H1 (cell line): ENCODE measurements around the gene GALNT17. TPM values are rescaled to one million over a fixed set of nuclear protein-coding genes. Genes with fewer than 3 reads are reported as not detected.
A peak's percentile ranks its signal among the peaks of the same experiment; 100 is the strongest.

ENCODE experiments used
- CTCF ChIA-PET: fragments of 300-600 bp; sonication (Branson Sonifier 250); formaldehyde crosslinking; loops from one replicate; lab custom pipeline; 2021; ENCODE audit not compliant: partially characterized antibody; lab: Charles Lee
- POLR2A ChIA-PET: fragments of 300-600 bp; sonication (Branson Sonifier 250); formaldehyde crosslinking; loops from one replicate; lab custom pipeline; 2021; ENCODE audit warnings: inconsistent platforms; ENCODE audit not compliant: partially characterized antibody; lab: Charles Lee
- DNase-seq, 2 experiments: peaks; one replicate each; pipeline versions ENCODE4 v3.0.0 to v3.0.0-alpha.2; 2010 to 2022; ENCODE audit warnings: low spot score in 2 of 2, low read depth in 1 of 2, mixed read lengths in 1 of 2
- FAIRE-seq: peaks from 2 replicates; lab custom pipeline; 2011; peaks lifted over from hg19 to GRCh38; lab: Jason Lieb, UNC
- H2AFZ ChIP-seq: 2 replicates; pipeline ENCODE4 v1.8.1; 2012; ENCODE audit warnings: low read length, inconsistent platforms
- H2AK5ac ChIP-seq: 2 replicates; pipeline ENCODE4 v1.6.1; 2013; ENCODE audit warnings: low read depth, low read length
- H2BK120ac ChIP-seq: replicated peaks from 2 replicates; pipeline ENCODE3; 2013; ENCODE audit warnings: low read depth, low read length, inconsistent platforms
- H2BK12ac ChIP-seq: 2 replicates; pipeline ENCODE4 v1.6.1; 2013; ENCODE audit warnings: low read depth, low read length
- H2BK15ac ChIP-seq: 2 replicates; pipeline ENCODE4 v1.6.1; 2013; ENCODE audit warnings: low read length
- H2BK20ac ChIP-seq: 2 replicates; pipeline ENCODE4 v1.6.1; 2013; ENCODE audit warnings: low read length
- H2BK5ac ChIP-seq: 2 replicates; pipeline ENCODE4 v1.6.1; 2013; ENCODE audit warnings: low read depth, low read length
- H3K14ac ChIP-seq: 2 replicates; pipeline ENCODE4 v1.6.1; 2013; ENCODE audit warnings: inconsistent platforms; ENCODE audit not compliant: insufficient read length
- H3K18ac ChIP-seq: 2 replicates; pipeline ENCODE4 v1.6.1; 2013; ENCODE audit warnings: low read length; ENCODE audit errors: extremely low read depth
- H3K23ac ChIP-seq: 2 replicates; pipeline ENCODE4 v1.6.1; 2013; ENCODE audit warnings: inconsistent platforms; ENCODE audit not compliant: insufficient read length
- H3K23me2 ChIP-seq: 2 replicates; pipeline ENCODE4 v1.6.1; 2013; ENCODE audit warnings: low read depth, low read length
- H3K27ac ChIP-seq: 2 replicates; pipeline ENCODE4 v1.6.1; 2011; ENCODE audit warnings: low read depth, low read length, inconsistent platforms
- H3K27me3 ChIP-seq, 4 experiments: replicated peaks in 1 of 4; 1 replicate in 1 of 4; 2 replicates in 3 of 4; pipeline versions ENCODE4 v1.6.1 to v1.8.1; 2011 to 2013; ENCODE audit warnings: low read length in 3 of 4, mild to moderate bottlenecking in 3 of 4, inconsistent platforms in 2 of 4, mixed read lengths in 2 of 4, moderate library complexity in 1 of 4; ENCODE audit not compliant: control insufficient read depth in 3 of 4, insufficient read depth in 3 of 4; ENCODE audit errors: extremely low read depth in 1 of 4
- H3K36me3 ChIP-seq, 4 experiments: 2 replicates each; pipeline versions ENCODE4 v1.6.1 to v1.8.1; 2011 to 2013; ENCODE audit warnings: mild to moderate bottlenecking in 4 of 4, low read length in 3 of 4, moderate library complexity in 2 of 4, control low read depth in 1 of 4, inconsistent platforms in 1 of 4; ENCODE audit not compliant: insufficient read depth in 4 of 4, control insufficient read depth in 2 of 4
- H3K4ac ChIP-seq: replicated peaks from 2 replicates; pipeline ENCODE3; 2013; ENCODE audit warnings: low read length, low read depth, mixed read lengths, inconsistent platforms; ENCODE audit not compliant: insufficient read length
- H3K4me1 ChIP-seq, 4 experiments: replicated peaks in 1 of 4; 1 replicate in 1 of 4; 2 replicates in 3 of 4; pipeline versions ENCODE4 v1.6.1 to v1.8.1; 2011 to 2013; ENCODE audit warnings: low read length in 3 of 4, inconsistent platforms in 2 of 4, mixed read lengths in 1 of 4; ENCODE audit not compliant: insufficient read depth in 4 of 4, control insufficient read depth in 3 of 4
- H3K4me2 ChIP-seq, 2 experiments: 2 replicates each; pipeline versions ENCODE4 v1.6.1 to v1.8.1; 2011 to 2013; ENCODE audit warnings: low read depth in 2 of 2, low read length in 2 of 2, control low read depth in 1 of 2, inconsistent platforms in 1 of 2, mild to moderate bottlenecking in 1 of 2; ENCODE audit not compliant: insufficient read depth in 1 of 2
- H3K4me3 ChIP-seq, 4 experiments: fragments of 200-600, 300-600 bp in 1 of 4; sonication (generic), shearing (Covaris generic), sonication (Bioruptor Twin) in 1 of 4; 2 replicates each; pipeline versions ENCODE4 v1.5.1 to v1.8.1; 2011 to 2016; ENCODE audit warnings: low read length in 4 of 4, low read depth in 3 of 4, control low read depth in 2 of 4, inconsistent platforms in 2 of 4, mild to moderate bottlenecking in 2 of 4, mixed read lengths in 1 of 4, moderate library complexity in 1 of 4; ENCODE audit not compliant: insufficient read depth in 2 of 4; ENCODE audit errors: extremely low read depth in 1 of 4
- H3K56ac ChIP-seq: replicated peaks from 2 replicates; pipeline ENCODE3; 2013; ENCODE audit warnings: low read depth, mild to moderate bottlenecking, mixed read lengths, low read length, inconsistent platforms; ENCODE audit not compliant: insufficient read length
- H3K79me1 ChIP-seq: 2 replicates; pipeline ENCODE4 v1.6.1; 2013; ENCODE audit warnings: low read depth, low read length, control low read depth
- H3K79me2 ChIP-seq, 2 experiments: 2 replicates each; pipeline versions ENCODE4 v1.6.1 to v1.8.1; 2012 to 2013; ENCODE audit warnings: low read length in 2 of 2, mild to moderate bottlenecking in 2 of 2, inconsistent platforms in 1 of 2; ENCODE audit not compliant: insufficient read depth in 2 of 2, control insufficient read depth in 1 of 2
- H3K9ac ChIP-seq, 4 experiments: replicated peaks in 1 of 4; 1 replicate in 1 of 4; 2 replicates in 3 of 4; pipeline versions ENCODE4 v1.6.1 to v1.8.1; 2011 to 2013; ENCODE audit warnings: low read depth in 3 of 4, low read length in 3 of 4, control low read depth in 2 of 4, mild to moderate bottlenecking in 2 of 4, moderate library complexity in 2 of 4, inconsistent platforms in 1 of 4; ENCODE audit errors: extremely low read depth in 1 of 4
- H3K9me3 ChIP-seq, 2 experiments: 2 replicates each; pipeline versions ENCODE4 v1.6.1 to v1.8.1; 2012 to 2013; ENCODE audit warnings: mild to moderate bottlenecking in 2 of 2, moderate library complexity in 2 of 2, control low read depth in 1 of 2, inconsistent platforms in 1 of 2, low read depth in 1 of 2, low read length in 1 of 2, mixed read lengths in 1 of 2; ENCODE audit not compliant: insufficient read depth in 2 of 2
- H4K20me1 ChIP-seq, 2 experiments: replicated peaks in 1 of 2; 2 replicates each; pipeline versions ENCODE3 to v1.8.1; 2011 to 2013; ENCODE audit warnings: inconsistent platforms in 2 of 2, low read length in 2 of 2, mild to moderate bottlenecking in 1 of 2; ENCODE audit not compliant: insufficient read depth in 2 of 2, control insufficient read depth in 1 of 2
- H4K5ac ChIP-seq: 2 replicates; pipeline ENCODE4 v1.6.1; 2013; ENCODE audit warnings: low read length, low read depth, mixed read lengths, inconsistent platforms; ENCODE audit not compliant: insufficient read length
- H4K8ac ChIP-seq: 2 replicates; pipeline ENCODE4 v1.8.0; 2013; ENCODE audit warnings: mild to moderate bottlenecking, moderate library complexity, low read length, inconsistent platforms; ENCODE audit not compliant: insufficient read depth; ENCODE audit errors: extremely low read depth
- H4K91ac ChIP-seq: replicated peaks from 2 replicates; pipeline ENCODE3; 2013; ENCODE audit warnings: low read length, mixed read lengths, inconsistent platforms; ENCODE audit not compliant: insufficient read length
- CTBP2 ChIP-seq: IDR thresholded peaks from 2 replicates; pipeline ENCODE4 v1.7.0; 2011; ENCODE audit warnings: borderline replicate concordance, mild to moderate bottlenecking, moderate library complexity, mixed read lengths, low read length; ENCODE audit not compliant: insufficient read depth, insufficient read length
- EP300 ChIP-seq, 2 experiments: IDR thresholded peaks; 1 replicate in 1 of 2; 2 replicates in 1 of 2; pipeline ENCODE4 v1.6.1; 2011 to 2012; ENCODE audit warnings: low read depth in 2 of 2, low read length in 2 of 2, mild to moderate bottlenecking in 2 of 2, borderline replicate concordance in 1 of 2, inconsistent platforms in 1 of 2, moderate library complexity in 1 of 2
- KDM1A ChIP-seq: fragments of 200-600, 300-600 bp; sonication (generic); IDR thresholded peaks from 2 replicates; pipeline ENCODE4 v1.7.1; 2016; ENCODE audit warnings: mild to moderate bottlenecking, low read length, borderline replicate concordance
- MAFK ChIP-seq: IDR thresholded peaks from 2 replicates; pipeline ENCODE4 v1.6.1; 2012; ENCODE audit warnings: low read depth, mild to moderate bottlenecking, improper control_type of control experiment, low read length
- RNF2 ChIP-seq: fragments of 200-900, 300-1000 bp; sonication (generic); IDR thresholded peaks from 2 replicates; pipeline ENCODE4 v1.7.1; 2016; ENCODE audit warnings: borderline replicate concordance, low read depth, mild to moderate bottlenecking, antibody characterized with exemption, low read length; ENCODE audit not compliant: poor library complexity, severe bottlenecking; ENCODE audit errors: missing control alignments
- SP1 ChIP-seq: IDR thresholded peaks from 2 replicates; pipeline ENCODE4 v1.6.1; 2011; ENCODE audit warnings: low read depth, low read length
- TAF1 ChIP-seq: IDR thresholded peaks from 2 replicates; pipeline ENCODE4 v1.6.1; 2011; ENCODE audit warnings: mild to moderate bottlenecking, low read depth, low read length
- WGBS, 2 experiments: shearing (Covaris generic) in 1 of 2; methylation state at CpG; one replicate each; pipeline versions ENCODE4 v1.1.6 to v1.1.7; 2013 to 2015; ENCODE audit warnings: low lambda C conversion rate in 2 of 2, mixed read lengths in 2 of 2, inconsistent platforms in 1 of 2, low coverage in 1 of 2, missing lambda C conversion rate in 1 of 2; ENCODE audit not compliant: insufficient replicate concordance in 2 of 2, insufficient coverage in 1 of 2, insufficient read length in 1 of 2; ENCODE audit errors: extremely low coverage in 1 of 2, missing lambda C conversion rate in 1 of 2; 5-methylcytosine and 5-hydroxymethylcytosine counted together
- polyA plus RNA-seq, 7 experiments: library from polyadenylated mRNA; depleted of rRNA in 3 of 7; stranded (reverse) in 5 of 7; unstranded in 2 of 7; fragments of >200 nt in 5 of 7; fragments of 200-250 nt in 2 of 7; gene quantifications; 1 replicate in 5 of 7; 2 replicates in 1 of 7; 4 replicates in 1 of 7; pipeline versions ENCODE4 v1.2.1 to v1.2.3, GENCODE V29; 2011 to 2013; ENCODE audit warnings: missing spikeins in 2 of 7, mixed read lengths in 2 of 7
- total RNA-seq: library from RNA; stranded (reverse); fragmentation: NEBNext Ultra II Directional; extraction: Animal tissue kit (Norgen Biotek cat#: 25700); gene quantifications from 2 replicates; pipeline ENCODE4 v1.2.1, GENCODE V29; 2021

The GALNT17 gene
- total and polyA plus RNA-seq, 2 of the 8 experiments (the other 6 are each of a cell fraction or from before 2014, with no cell fraction given): 37.7 to 47.0 TPM

GRCh38 chr7:71404726-71405345 lies 272.9 kb downstream of the GALNT17 start:
- no peaks in the 10 kb centered on the region for H3K27me3 ChIP-seq
- no peak overlapping the region for H4K8ac ChIP-seq
- H2BK20ac ChIP-seq: no peak overlapping the region
- no peak overlapping the region for H3K9ac ChIP-seq
- H3K9me3 ChIP-seq: peaks cover 4 to 5% of the 10 kb centered on the region in 2 experiments; a peak in 3 of 4 replicates
- H3K4me2 ChIP-seq: no peak overlapping the region
- TF ChIP-seq MAFK: no peak
- no peak for TF ChIP-seq CTBP2
- TF ChIP-seq TAF1: no peak
- no peak for TF ChIP-seq RNF2
- no peak for TF ChIP-seq KDM1A
- no peak for TF ChIP-seq SP1
- no peak for TF ChIP-seq EP300 (IDR thresholded peaks at IDR 0.05; ENCODE audit: borderline replicate concordance in 1 of 2, low read depth in 2 of 2, low read length in 2 of 2)
- H4K91ac ChIP-seq: peak overlapping the region; percentile 34
- no peak overlapping the region for H3K23ac ChIP-seq
- H2AFZ ChIP-seq: no peak overlapping the region
- H3K79me2 ChIP-seq: peaks cover 0 to 5% of the 10 kb centered on the region in 2 experiments; a peak in 1 of 4 replicates
- H2BK15ac ChIP-seq: no peak overlapping the region
- no peaks in the 10 kb centered on the region; the same call in 1 of the 2 replicates for H3K79me1 ChIP-seq
- H4K20me1 ChIP-seq: no peaks in the 10 kb centered on the region
- H3K18ac ChIP-seq: no peak overlapping the region
- peaks cover 0 to 6% (median 2%) of the 10 kb centered on the region in 4 experiments; a peak in 3 of 7 replicates for H3K4me1 ChIP-seq
- peaks cover 0 to 13% (median 4%) of the 10 kb centered on the region in 4 experiments; a peak in 4 of 8 replicates for H3K36me3 ChIP-seq
- no peak overlapping the region for H3K56ac ChIP-seq
- no peak overlapping the region for H3K4me3 ChIP-seq
- no peak overlapping the region for H4K5ac ChIP-seq
- H3K23me2 ChIP-seq: no peaks in the 10 kb centered on the region
- no peak overlapping the region for H2AK5ac ChIP-seq
- H2BK120ac ChIP-seq: no peak overlapping the region
- H3K27ac ChIP-seq: no peak overlapping the region
- POLR2A ChIA-PET: no interaction called here
- DNase-seq (no peak), FAIRE-seq (no peak)
- H2BK12ac ChIP-seq: no peak overlapping the region
- no peak overlapping the region for H3K14ac ChIP-seq
- 100% methylated on average over 2 of the region's 2 CpGs; no CpG with 5 or more reads in 1 of the 2 experiments for WGBS, 2 experiments
- CTCF ChIA-PET: interaction anchor here (1.9 kb wide), 1 partner anchor 328 kb away, joined by 5 read pairs; no protein-coding TSS in a partner anchor
- no peak overlapping the region for H2BK5ac ChIP-seq
- H3K4ac ChIP-seq: no peak overlapping the region
